ENCODE data around the gene TMEM242.
"Not testable (repeated sequence)": the region's sequence is repeated elsewhere in the genome, so short reads cannot be mapped to it uniquely, and the experiment has no call there.

Gene TMEM242

DNA sequence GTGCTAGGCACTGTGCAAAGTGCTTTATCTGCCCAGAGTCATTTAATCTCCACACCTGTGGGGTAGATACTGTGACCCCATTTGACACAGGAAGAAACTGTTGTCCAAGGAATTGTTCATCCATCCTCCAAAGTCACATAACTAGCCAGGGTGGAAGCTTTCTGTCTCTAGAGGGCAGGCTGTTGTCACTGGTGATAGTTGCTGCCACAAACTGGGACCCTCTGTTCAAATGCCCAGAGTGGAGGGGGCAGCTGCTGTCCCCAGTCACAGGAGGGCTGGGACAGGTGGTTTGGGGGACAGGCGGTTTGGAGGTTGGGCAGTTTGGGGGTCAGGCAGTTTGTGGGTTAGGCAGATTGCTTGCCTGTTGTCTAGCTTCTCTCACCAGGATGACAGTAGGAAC lies 16.1 kb upstream of the TMEM242 start:
- H3K27ac ChIP-seq (ENCODE audit: low read depth, low read length, severe bottlenecking): no peak overlapping the region
- H3K9me3 ChIP-seq (ENCODE audit: control insufficient read depth, low read length): no peaks in the 10 kb centered on the region
- 80 to 86% methylated on average over 1 of the region's 1 CpG for WGBS, 2 experiments (ENCODE audit: insufficient coverage in 2 of 2)
- H3K4me3 ChIP-seq (ENCODE audit: extremely low read depth, insufficient read depth, low read length, poor library complexity, severe bottlenecking): no peak overlapping the region
- no peaks in the 10 kb centered on the region for H3K36me3 ChIP-seq (ENCODE audit: control insufficient read depth, insufficient read depth, low read length)
- no peaks in the 10 kb centered on the region for H3K4me1 ChIP-seq (ENCODE audit: control insufficient read depth, insufficient read depth, low read length, poor library complexity, severe bottlenecking)

DNA sequence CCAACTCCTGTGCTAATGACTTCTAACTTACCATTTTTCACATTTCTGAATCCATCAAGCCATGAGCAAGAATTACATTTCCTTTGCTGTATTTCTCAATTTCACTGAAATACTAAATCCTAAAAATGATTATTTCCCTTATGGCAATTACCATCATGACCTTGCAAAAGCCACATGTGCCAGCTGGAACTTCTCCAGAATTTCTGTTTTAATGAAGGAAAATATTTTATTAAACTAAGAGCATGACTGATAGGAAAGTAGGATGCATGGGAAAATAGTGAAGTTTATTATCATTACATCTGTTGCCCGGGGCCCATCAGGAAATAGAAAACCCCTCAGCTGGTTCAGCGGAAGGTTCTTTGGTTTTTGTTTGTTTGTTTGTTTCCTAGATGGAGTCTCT lies 14.4 kb upstream of the TMEM242 start:
- H3K36me3 ChIP-seq (ENCODE audit: control insufficient read depth, insufficient read depth, low read length): no peaks in the 10 kb centered on the region
- 100% methylated on average over 1 to 2 of the region's 2 CpGs for WGBS, 2 experiments (ENCODE audit: insufficient coverage in 2 of 2)

DNA sequence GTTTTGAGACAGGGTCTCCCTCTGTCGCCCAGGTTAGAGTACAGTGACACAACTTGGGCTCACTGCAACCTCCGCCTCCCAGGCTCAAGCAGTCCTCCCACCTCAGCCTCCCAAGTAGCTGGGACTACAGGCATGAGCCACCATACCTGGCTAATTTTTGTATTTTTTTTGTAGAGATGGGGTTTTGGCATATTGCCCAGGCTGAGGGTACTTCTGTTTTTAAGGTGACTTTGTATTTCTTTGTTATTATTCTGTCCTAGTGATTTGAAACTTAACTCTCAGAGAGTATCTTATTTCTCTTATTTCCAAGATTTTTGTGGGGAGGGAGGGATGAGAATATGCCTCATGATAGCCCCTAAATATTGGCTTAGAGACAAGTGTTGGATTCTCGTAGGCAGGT lies 14.0 kb upstream of the TMEM242 start:
- 91 to 94% methylated on average over 2 to 3 of the region's 3 CpGs for WGBS, 2 experiments (ENCODE audit: insufficient coverage in 2 of 2)
- H3K4me3 ChIP-seq (ENCODE audit: extremely low read depth, insufficient read depth, low read length, poor library complexity, severe bottlenecking); H3K4me1 ChIP-seq (ENCODE audit: control insufficient read depth, insufficient read depth, low read length, poor library complexity, severe bottlenecking); H3K27ac ChIP-seq (ENCODE audit: low read depth, low read length, severe bottlenecking); H3K9me3 ChIP-seq (ENCODE audit: control insufficient read depth, low read length); H3K36me3 ChIP-seq (ENCODE audit: control insufficient read depth, insufficient read depth, low read length): not testable (repeated sequence)

More for the DNA sequence above, 14.4 kb upstream of the TMEM242 start:
- H3K27ac ChIP-seq (ENCODE audit: low read depth, low read length, severe bottlenecking): no peak overlapping the region
- H3K4me3 ChIP-seq (ENCODE audit: extremely low read depth, insufficient read depth, low read length, poor library complexity, severe bottlenecking): no peak overlapping the region
- H3K9me3 ChIP-seq (ENCODE audit: control insufficient read depth, low read length): no peaks in the 10 kb centered on the region
- H3K4me1 ChIP-seq (ENCODE audit: control insufficient read depth, insufficient read depth, low read length, poor library complexity, severe bottlenecking): no peaks in the 10 kb centered on the region

DNA sequence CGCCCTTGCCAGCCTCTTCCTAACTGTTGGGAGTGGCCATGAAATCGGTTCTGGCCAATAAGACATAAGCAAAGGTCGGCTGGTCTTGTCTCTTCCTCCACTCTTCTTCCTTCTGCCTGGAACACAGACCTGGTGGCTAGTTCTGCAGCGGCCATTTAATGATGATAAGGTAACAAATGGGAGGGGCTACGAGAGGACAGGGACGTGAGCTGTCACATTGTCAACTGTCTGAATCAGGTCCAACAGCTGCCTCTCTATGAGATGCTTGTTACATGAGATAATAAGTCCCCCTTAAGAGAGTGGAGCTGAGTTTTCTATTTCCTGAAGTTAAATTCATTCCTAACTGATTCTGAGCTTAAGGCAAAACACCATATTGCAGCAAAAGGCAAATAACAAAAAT lies 12.5 kb upstream of the TMEM242 start:
- 68 to 76% methylated on average over 3 to 4 of the region's 6 CpGs for WGBS, 2 experiments (ENCODE audit: insufficient coverage in 2 of 2)
- H3K4me1 ChIP-seq (ENCODE audit: control insufficient read depth, insufficient read depth, low read length, poor library complexity, severe bottlenecking): no peaks in the 10 kb centered on the region
- no peaks in the 10 kb centered on the region for H3K9me3 ChIP-seq (ENCODE audit: control insufficient read depth, low read length)
- H3K36me3 ChIP-seq (ENCODE audit: control insufficient read depth, insufficient read depth, low read length): no peaks in the 10 kb centered on the region
- no peak overlapping the region for H3K27ac ChIP-seq (ENCODE audit: low read depth, low read length, severe bottlenecking)
- no peak overlapping the region for H3K4me3 ChIP-seq (ENCODE audit: extremely low read depth, insufficient read depth, low read length, poor library complexity, severe bottlenecking)

DNA sequence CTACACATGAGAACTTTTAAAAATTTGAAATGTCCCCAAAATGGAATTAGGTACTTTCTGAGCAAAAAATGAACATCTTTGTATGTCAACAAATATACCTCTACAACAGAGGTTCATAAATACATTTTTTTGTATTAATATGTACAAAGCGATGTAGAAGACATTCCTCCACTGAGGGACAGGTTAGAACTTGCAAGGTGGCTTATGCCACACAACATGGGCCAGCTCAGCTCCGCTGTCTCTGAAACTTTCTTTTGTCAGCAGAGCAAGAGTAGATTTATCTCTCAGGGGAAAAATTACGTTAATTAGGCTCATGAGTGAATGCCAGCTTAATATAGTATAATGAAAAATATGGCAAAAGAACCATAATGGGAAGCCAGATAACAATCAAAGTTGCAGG lies 10.6 kb upstream of the TMEM242 start:
- no peak overlapping the region for H3K27ac ChIP-seq (ENCODE audit: low read depth, low read length, severe bottlenecking)
- no peaks in the 10 kb centered on the region for H3K36me3 ChIP-seq (ENCODE audit: control insufficient read depth, insufficient read depth, low read length)
- WGBS, 2 experiments (ENCODE audit: insufficient coverage in 2 of 2): 100% methylated on average over 1 to 2 of the region's 3 CpGs
- no peak overlapping the region for H3K4me3 ChIP-seq (ENCODE audit: extremely low read depth, insufficient read depth, low read length, poor library complexity, severe bottlenecking)
- no peaks in the 10 kb centered on the region for H3K9me3 ChIP-seq (ENCODE audit: control insufficient read depth, low read length)
- H3K4me1 ChIP-seq (ENCODE audit: control insufficient read depth, insufficient read depth, low read length, poor library complexity, severe bottlenecking): peaks cover 5% of the 10 kb centered on the region

DNA sequence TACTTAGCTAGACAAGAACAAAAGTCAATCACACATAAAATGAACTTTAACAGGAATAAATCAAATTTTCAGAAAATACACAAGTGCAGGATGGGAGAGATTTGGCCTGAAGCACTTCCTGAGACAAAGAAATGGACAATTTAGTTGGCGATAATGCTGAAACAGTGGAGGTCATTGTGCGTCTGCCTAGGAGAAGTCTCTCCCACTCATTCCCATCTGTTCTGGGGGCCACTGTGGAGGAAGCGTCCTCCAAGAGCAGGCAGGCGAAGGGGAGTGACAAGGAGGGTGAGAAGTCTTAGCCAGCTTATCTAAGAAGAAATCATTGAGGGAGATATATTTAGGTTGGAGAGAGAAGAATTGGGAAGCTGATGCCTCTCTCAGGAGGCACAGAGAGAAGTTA lies 10.2 kb upstream of the TMEM242 start:
- H3K4me3 ChIP-seq (ENCODE audit: extremely low read depth, insufficient read depth, low read length, poor library complexity, severe bottlenecking): no peak overlapping the region
- 90% methylated on average over 4 of the region's 4 CpGs; no CpG with 5 or more reads in 1 of the 2 experiments for WGBS, 2 experiments (ENCODE audit: insufficient coverage in 2 of 2)
- H3K9me3 ChIP-seq (ENCODE audit: control insufficient read depth, low read length): no peaks in the 10 kb centered on the region
- H3K4me1 ChIP-seq (ENCODE audit: control insufficient read depth, insufficient read depth, low read length, poor library complexity, severe bottlenecking): peaks cover 5% of the 10 kb centered on the region
- H3K36me3 ChIP-seq (ENCODE audit: control insufficient read depth, insufficient read depth, low read length): no peaks in the 10 kb centered on the region
- H3K27ac ChIP-seq (ENCODE audit: low read depth, low read length, severe bottlenecking): no peak overlapping the region

DNA sequence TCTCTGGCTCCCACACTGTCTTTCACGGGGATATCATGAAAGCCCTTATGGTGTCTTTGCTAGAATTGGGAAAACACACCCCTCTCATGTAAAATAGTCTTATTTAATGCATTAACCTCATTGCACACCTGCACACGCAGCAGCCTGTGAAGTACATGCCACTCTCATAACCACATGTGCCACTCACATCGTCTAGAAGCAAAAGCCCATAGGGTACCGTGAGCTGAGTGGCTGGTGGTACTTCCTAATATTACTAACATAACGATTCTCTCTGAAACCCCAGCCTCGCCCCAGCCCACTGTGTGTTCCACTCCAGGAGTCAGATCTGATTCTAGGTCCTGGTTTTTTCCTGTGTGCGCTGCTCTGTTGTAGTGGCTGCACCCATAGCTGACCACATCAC lies 9.5 kb upstream of the TMEM242 start:
- no peaks in the 10 kb centered on the region for H3K9me3 ChIP-seq (ENCODE audit: control insufficient read depth, low read length)
- no peak overlapping the region for H3K27ac ChIP-seq (ENCODE audit: low read depth, low read length, severe bottlenecking)
- WGBS, 2 experiments (ENCODE audit: insufficient coverage in 2 of 2): 85 to 95% methylated on average over 4 to 5 of the region's 7 CpGs
- no peak overlapping the region for H3K4me3 ChIP-seq (ENCODE audit: extremely low read depth, insufficient read depth, low read length, poor library complexity, severe bottlenecking)
- H3K4me1 ChIP-seq (ENCODE audit: control insufficient read depth, insufficient read depth, low read length, poor library complexity, severe bottlenecking): peaks cover 5% of the 10 kb centered on the region
- no peaks in the 10 kb centered on the region for H3K36me3 ChIP-seq (ENCODE audit: control insufficient read depth, insufficient read depth, low read length)

DNA sequence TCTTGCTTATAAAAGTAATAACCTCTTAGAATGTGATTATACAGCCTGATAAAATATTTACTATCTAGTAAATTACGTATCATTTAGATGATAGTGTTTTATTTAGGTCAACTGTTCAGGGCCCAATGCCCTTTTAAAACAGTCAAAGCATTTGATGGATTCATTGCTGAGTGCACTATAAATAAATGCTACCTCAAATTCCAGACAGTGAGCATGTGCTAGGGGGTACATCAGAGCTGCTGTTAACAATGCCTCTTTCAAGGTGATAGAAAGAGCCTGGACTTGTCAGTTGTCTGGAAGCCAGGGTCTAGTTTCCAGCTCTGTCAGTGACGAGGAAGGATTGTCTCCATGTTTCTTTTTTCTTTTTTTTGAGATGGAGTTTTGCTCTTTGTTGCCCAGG lies 7.5 kb upstream of the TMEM242 start:
- WGBS, 2 experiments (ENCODE audit: insufficient coverage in 2 of 2): no CpG with 5 or more reads among the region's 2 CpGs
- Histone ChIP-seq H3K36me3 (ENCODE audit: control insufficient read depth, insufficient read depth, low read length) (no peaks in the 10 kb centered on the region), H3K9me3 (ENCODE audit: control insufficient read depth, low read length) (no peaks in the 10 kb centered on the region), H3K4me3 (ENCODE audit: extremely low read depth, insufficient read depth, low read length, poor library complexity, severe bottlenecking) (no peak overlapping the region), H3K27ac (ENCODE audit: low read depth, low read length, severe bottlenecking) (no peak overlapping the region), H3K4me1 (ENCODE audit: control insufficient read depth, insufficient read depth, low read length, poor library complexity, severe bottlenecking) (peaks cover 5% of the 10 kb centered on the region)

DNA sequence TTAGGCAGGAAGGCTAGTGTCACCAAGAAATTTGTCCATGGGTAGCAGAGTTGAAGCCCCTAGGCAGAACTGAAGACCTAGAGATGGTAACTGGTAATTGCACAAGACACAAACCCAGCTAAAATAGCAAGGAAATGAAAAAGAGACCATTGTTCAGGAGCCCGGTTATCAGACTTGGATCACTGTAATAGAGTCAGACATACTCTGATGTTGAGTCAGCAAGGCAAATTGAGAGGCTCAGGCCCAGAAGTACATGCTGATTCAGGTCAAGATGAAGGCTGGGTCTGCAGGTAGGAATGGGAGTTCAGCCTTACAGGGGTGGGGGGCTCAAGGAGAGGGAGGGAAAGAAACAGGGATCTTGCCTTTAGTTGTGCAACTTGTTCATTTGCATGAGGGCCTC lies 6.5 kb upstream of the TMEM242 start:
- Histone ChIP-seq H3K4me3 (ENCODE audit: extremely low read depth, insufficient read depth, low read length, poor library complexity, severe bottlenecking) (no peak overlapping the region), H3K27ac (ENCODE audit: low read depth, low read length, severe bottlenecking) (no peak overlapping the region), H3K9me3 (ENCODE audit: control insufficient read depth, low read length) (no peaks in the 10 kb centered on the region), H3K4me1 (ENCODE audit: control insufficient read depth, insufficient read depth, low read length, poor library complexity, severe bottlenecking) (peaks cover 5% of the 10 kb centered on the region), H3K36me3 (ENCODE audit: control insufficient read depth, insufficient read depth, low read length) (no peaks in the 10 kb centered on the region)
- 67 to 88% methylated on average over 1 of the region's 1 CpG for WGBS, 2 experiments (ENCODE audit: insufficient coverage in 2 of 2)

DNA sequence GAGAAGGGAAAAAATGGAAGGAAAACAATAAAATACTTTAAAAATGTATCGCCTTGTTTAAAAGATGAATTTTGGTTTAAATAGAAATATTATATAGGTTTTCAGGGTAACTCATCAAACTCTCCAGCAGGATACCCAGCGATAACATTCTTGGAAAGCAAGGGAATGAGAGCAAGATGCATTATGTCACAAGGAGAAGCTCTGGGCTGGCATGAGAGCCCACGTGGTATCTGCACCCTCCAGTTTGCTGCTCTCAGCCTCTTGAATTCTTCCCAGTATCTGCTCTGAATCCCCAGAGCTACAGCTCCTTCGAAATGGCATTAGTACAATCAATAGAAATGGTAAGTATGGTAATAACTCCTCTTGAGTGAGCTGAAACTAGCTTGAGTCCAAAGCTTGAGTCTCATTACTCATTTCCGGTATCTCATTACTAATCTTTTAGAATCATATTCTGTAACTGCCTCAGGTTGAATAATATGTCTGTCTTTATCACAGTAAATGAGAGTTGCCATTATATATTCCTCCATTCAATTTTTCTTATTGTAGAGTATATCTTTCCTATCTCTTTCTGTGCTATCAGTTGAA lies 4.9 kb upstream of the TMEM242 start:
- Histone ChIP-seq H3K4me1 (ENCODE audit: control insufficient read depth, insufficient read depth, low read length, poor library complexity, severe bottlenecking) (peaks cover 5% of the 10 kb centered on the region), H3K27ac (ENCODE audit: low read depth, low read length, severe bottlenecking) (no peak overlapping the region), H3K4me3 (ENCODE audit: extremely low read depth, insufficient read depth, low read length, poor library complexity, severe bottlenecking) (no peak overlapping the region), H3K9me3 (ENCODE audit: control insufficient read depth, low read length) (no peaks in the 10 kb centered on the region), H3K36me3 (ENCODE audit: control insufficient read depth, insufficient read depth, low read length) (no peaks in the 10 kb centered on the region)
- WGBS, 2 experiments (ENCODE audit: insufficient coverage in 2 of 2): 29 to 96% methylated on average over 1 to 2 of the region's 5 CpGs

DNA sequence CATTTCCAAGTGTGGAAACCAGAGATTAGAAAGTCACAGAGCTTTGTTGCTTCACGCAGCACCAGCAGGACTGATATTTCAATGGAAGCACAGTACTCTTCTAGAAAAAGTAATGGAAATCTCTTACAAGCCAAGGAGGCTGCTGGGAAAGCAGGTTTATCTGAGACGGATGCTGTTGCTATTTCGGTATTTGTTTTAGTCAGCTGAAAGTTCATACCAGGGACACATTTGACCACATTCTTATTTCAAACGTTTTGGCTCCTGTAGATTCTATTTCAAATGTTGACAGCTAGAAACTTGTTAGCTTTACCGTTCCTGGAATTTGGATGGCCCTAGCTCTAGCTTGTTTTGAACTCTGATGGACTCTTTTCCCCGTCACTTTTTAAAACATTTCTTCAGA lies 3.7 kb upstream of the TMEM242 start:
- Histone ChIP-seq H3K36me3 (ENCODE audit: control insufficient read depth, insufficient read depth, low read length) (no peaks in the 10 kb centered on the region), H3K4me3 (ENCODE audit: extremely low read depth, insufficient read depth, low read length, poor library complexity, severe bottlenecking) (no peak overlapping the region), H3K9me3 (ENCODE audit: control insufficient read depth, low read length) (no peaks in the 10 kb centered on the region), H3K27ac (ENCODE audit: low read depth, low read length, severe bottlenecking) (no peak overlapping the region), H3K4me1 (ENCODE audit: control insufficient read depth, insufficient read depth, low read length, poor library complexity, severe bottlenecking) (peaks cover 5% of the 10 kb centered on the region)
- WGBS, 2 experiments (ENCODE audit: insufficient coverage in 2 of 2): 50 to 56% methylated on average over 4 to 5 of the region's 6 CpGs
